GM12801 (cell line): ENCODE results near the gene GCDH.

Source experiments
- CTCF ChIP-seq: IDR thresholded peaks from one replicate; pipeline ENCODE4 v1.5.1; 2011; ENCODE audit warnings: control low read depth; ENCODE audit not compliant: insufficient read length; ENCODE audit errors: extremely low read depth

The GCDH gene

GRCh38 chr19:12899891-12900518 lies 9.0 kb downstream of the GCDH start:
- TF ChIP-seq CTCF, result no peak

GRCh38 chr19:12907166-12907565 lies 16.2 kb downstream of the GCDH start:
- no peak for TF ChIP-seq CTCF

GRCh38 chr19:12912571-12912970 lies 21.6 kb downstream of the GCDH start:
- no peak for TF ChIP-seq CTCF

GRCh38 chr19:12913011-12913561 lies 22.1 kb downstream of the GCDH start:
- no peak for TF ChIP-seq CTCF

GRCh38 chr19:12913851-12914690 lies 23.1 kb downstream of the GCDH start:
- no peak for TF ChIP-seq CTCF

- TF ChIP-seq CTCF, result no peak
Measured at GRCh38 chr19:12918253-12918652, 27.3 kb downstream of the GCDH start.

- no peak for TF ChIP-seq CTCF
Measured at GRCh38 chr19:12921047-12921446, 30.1 kb downstream of the GCDH start.
